Measurements from ENCODE around the gene RPL13A.

Gene RPL13A

GRCh38 chr19:49515767-49516166 lies 28.4 kb downstream of the RPL13A start:
- no peak for TF ChIP-seq TAF1 (IDR thresholded peaks at IDR 0.05; ENCODE audit: borderline replicate concordance, insufficient read depth, low read length)
- no peak for TF ChIP-seq FOXP2 (optimal IDR thresholded peaks at IDR 0.05; ENCODE audit: borderline replicate concordance, extremely low read depth, extremely low read length, insufficient read depth)
- TF ChIP-seq POLR2AphosphoS5 (IDR thresholded peaks at IDR 0.05; ENCODE audit: low read depth, low read length) = no peak
- TF ChIP-seq REST (IDR thresholded peaks at IDR 0.05; ENCODE audit: insufficient read depth in 1 of 2, low read depth in 2 of 2, low read length in 2 of 2) = no peak
- no peak for TF ChIP-seq SIN3A (IDR thresholded peaks at IDR 0.05; ENCODE audit: borderline replicate concordance, insufficient read depth, low read length)

- TF ChIP-seq SIN3A (IDR thresholded peaks at IDR 0.05; ENCODE audit: borderline replicate concordance, insufficient read depth, low read length) = no peak
- TF ChIP-seq POLR2AphosphoS5 (IDR thresholded peaks at IDR 0.05; ENCODE audit: low read depth, low read length) = no peak
- no peak for TF ChIP-seq REST (IDR thresholded peaks at IDR 0.05; ENCODE audit: insufficient read depth in 1 of 2, low read depth in 2 of 2, low read length in 2 of 2)
- no peak for TF ChIP-seq TAF1 (IDR thresholded peaks at IDR 0.05; ENCODE audit: borderline replicate concordance, insufficient read depth, low read length)
- TF ChIP-seq FOXP2 (optimal IDR thresholded peaks at IDR 0.05; ENCODE audit: borderline replicate concordance, extremely low read depth, extremely low read length, insufficient read depth) = no peak
Observed at GRCh38 chr19:49518033-49518432, 30.6 kb downstream of the RPL13A start.

- TF ChIP-seq REST (IDR thresholded peaks at IDR 0.05; ENCODE audit: insufficient read depth in 1 of 2, low read depth in 2 of 2, low read length in 2 of 2) (no peak), POLR2AphosphoS5 (IDR thresholded peaks at IDR 0.05; ENCODE audit: low read depth, low read length) (no peak), FOXP2 (optimal IDR thresholded peaks at IDR 0.05; ENCODE audit: borderline replicate concordance, extremely low read depth, extremely low read length, insufficient read depth) (no peak), TAF1 (IDR thresholded peaks at IDR 0.05; ENCODE audit: borderline replicate concordance, insufficient read depth, low read length) (no peak), SIN3A (IDR thresholded peaks at IDR 0.05; ENCODE audit: borderline replicate concordance, insufficient read depth, low read length) (no peak)
Observed at GRCh38 chr19:49520705-49521319, 33.4 kb downstream of the RPL13A start.

- TF ChIP-seq REST (IDR thresholded peaks at IDR 0.05; ENCODE audit: insufficient read depth in 1 of 2, low read depth in 2 of 2, low read length in 2 of 2) (no peak), SIN3A (IDR thresholded peaks at IDR 0.05; ENCODE audit: borderline replicate concordance, insufficient read depth, low read length) (no peak), FOXP2 (optimal IDR thresholded peaks at IDR 0.05; ENCODE audit: borderline replicate concordance, extremely low read depth, extremely low read length, insufficient read depth) (no peak), POLR2AphosphoS5 (IDR thresholded peaks at IDR 0.05; ENCODE audit: low read depth, low read length) (no peak), TAF1 (IDR thresholded peaks at IDR 0.05; ENCODE audit: borderline replicate concordance, insufficient read depth, low read length) (no peak)
Observed at GRCh38 chr19:49524812-49525455, 37.5 kb downstream of the RPL13A start.
